Activated CD4-positive, alpha-beta T cell treated with anti-CD3 and anti-CD28 coated beads, Interleukin-2, amount 10 ng/mL, durations not matched to agents 24 days and 14 days (primary cell): ENCODE data around the gene LRRC63. TPM values are rescaled to one million over a fixed set of nuclear protein-coding genes. Genes with fewer than 3 reads are reported as not detected.
A peak's percentile ranks its signal among the peaks of the same experiment; 100 is the strongest.
"Not testable (repeated sequence)": the region's sequence is repeated elsewhere in the genome, so short reads cannot be mapped to it uniquely, and the experiment has no call there.

Source experiments
- DNase-seq: peaks from one replicate; pipeline ENCODE4 v3.0.0; 2022
- H3K27ac Mint-ChIP-seq: one replicate; pipeline ENCODE4 v1.8.0; 2022; ENCODE audit warnings: mild to moderate bottlenecking, mixed read lengths
- H3K27me3 Mint-ChIP-seq: one replicate; pipeline ENCODE4 v1.8.0; 2022; ENCODE audit warnings: mixed read lengths
- H3K36me3 Mint-ChIP-seq: one replicate; pipeline ENCODE4 v1.8.0; 2022; ENCODE audit warnings: low read depth, mild to moderate bottlenecking, mixed read lengths
- H3K4me1 Mint-ChIP-seq: one replicate; pipeline ENCODE4 v1.8.0; 2021; ENCODE audit warnings: mixed read lengths
- H3K4me3 Mint-ChIP-seq: one replicate; pipeline ENCODE4 v1.8.0; 2022; ENCODE audit warnings: mild to moderate bottlenecking, moderate library complexity, mixed read lengths
- H3K9me3 Mint-ChIP-seq: one replicate; pipeline ENCODE4 v1.8.0; 2021; ENCODE audit warnings: mixed read lengths
- intact Hi-C: fragments of 100-400 bp; cut with micrococcal nuclease; formaldehyde crosslinking; loops from one replicate; pipeline ENCODE4 v1.15.1; 2023
- total RNA-seq: library from RNA; stranded (reverse); gene quantifications from 2 replicates; pipeline ENCODE4 v1.2.3, GENCODE V29; 2022

The LRRC63 gene
- total RNA-seq = 0.26 and 0.40 TPM in 2 replicates

GRCh38 chr13:46211483-46212351 lies at the start of gene LRRC63:
TSS of gene LRRC63 (plus strand) at chr13:46211928. CDS start at chr13:46213035, 1,107 bp downstream.
- intact Hi-C loops = loop anchor here (1.0 to 5.0 kb wide), 5 partner anchors 9 to 111 kb away; partner anchors contain the start of gene LCP1
- H3K36me3 Mint-ChIP-seq = peaks cover 6% of the 10 kb centered on the region
- peak; percentile 97 for DNase-seq
- peak within 1 kb of the TSS; percentile 92 for H3K27ac Mint-ChIP-seq
- H3K4me1 Mint-ChIP-seq = peaks cover 25% of the 10 kb centered on the region
- peaks cover 2% of the 10 kb centered on the region for H3K27me3 Mint-ChIP-seq
- H3K4me3 Mint-ChIP-seq = peak within 1 kb of the TSS; percentile 86
- peaks cover 8% of the 10 kb centered on the region for H3K9me3 Mint-ChIP-seq

DNA sequence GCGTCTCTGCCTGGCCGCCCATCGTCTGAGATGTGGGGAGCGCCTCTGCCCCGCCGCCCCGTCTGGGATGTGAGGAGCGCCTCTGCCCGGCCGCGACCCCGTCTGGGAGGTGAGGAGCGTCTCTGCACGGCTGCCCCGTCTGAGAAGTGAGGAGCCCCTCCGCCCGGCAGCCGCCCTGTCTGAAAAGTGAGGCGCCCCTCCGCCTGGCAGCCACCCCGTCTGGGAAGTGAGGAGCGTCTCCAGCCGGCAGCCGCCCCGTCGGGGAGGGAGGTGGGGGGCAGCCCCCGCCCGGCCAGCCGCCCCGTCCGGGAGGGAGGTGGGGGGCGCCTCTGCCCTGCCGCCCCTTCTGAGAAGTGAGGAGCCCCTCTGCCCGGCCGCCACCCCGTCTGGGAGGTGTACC lies 49.0 kb upstream of the LRRC63 start:
- H3K4me1 Mint-ChIP-seq = peaks cover 67% of the 10 kb centered on the region
- DNase-seq, H3K27me3 Mint-ChIP-seq, H3K9me3 Mint-ChIP-seq: not testable (repeated sequence)
- intact Hi-C loops = loop anchor here (10.0 kb wide), 3 partner anchors 162 to 1248 kb away; no protein-coding TSS in a partner anchor
- peak overlapping the region; percentile 74 for H3K4me3 Mint-ChIP-seq
- H3K27ac Mint-ChIP-seq = peak overlapping the region; percentile 87
- H3K36me3 Mint-ChIP-seq = peaks cover 64% of the 10 kb centered on the region

DNA sequence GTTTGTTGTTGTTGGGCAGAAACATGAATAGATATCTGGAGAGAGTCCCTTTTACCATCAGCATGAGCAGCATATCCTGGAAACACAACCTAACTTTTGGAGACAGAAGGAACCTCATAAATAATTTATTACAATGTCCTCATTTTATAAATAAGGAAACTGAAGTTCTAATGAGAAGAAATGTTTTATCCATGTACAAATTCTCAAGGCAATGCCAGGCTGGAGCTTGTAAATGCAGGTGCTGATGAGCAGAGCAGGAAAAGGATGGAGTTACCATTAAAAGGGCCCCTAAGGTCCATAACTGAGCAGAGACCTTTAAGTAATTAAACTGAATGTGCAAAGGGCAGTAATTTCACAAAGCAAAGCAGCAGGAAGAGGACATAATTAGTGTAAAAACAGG lies 47.1 kb upstream of the LRRC63 start:
- peaks cover 76% of the 10 kb centered on the region for H3K4me1 Mint-ChIP-seq
- H3K27ac Mint-ChIP-seq = peak overlapping the region; percentile 85
- peak overlapping the region; percentile 62 for H3K4me3 Mint-ChIP-seq
- intact Hi-C loops = loop anchor here (1.0 to 10.0 kb wide), 8 partner anchors 9 to 1250 kb away; partner anchors contain the start of genes LCP1 and LRRC63
- no peaks in the 10 kb centered on the region for H3K9me3 Mint-ChIP-seq
- DNase-seq = no peak
- no peaks in the 10 kb centered on the region for H3K27me3 Mint-ChIP-seq
- peaks cover 57% of the 10 kb centered on the region for H3K36me3 Mint-ChIP-seq

- Mint-ChIP-seq H3K4me1 (peaks cover 76% of the 10 kb centered on the region), H3K27me3 (no peaks in the 10 kb centered on the region), H3K9me3 (no peaks in the 10 kb centered on the region), H3K4me3 (peak overlapping the region; percentile 61), H3K36me3 (peaks cover 55% of the 10 kb centered on the region), H3K27ac (peak overlapping the region; percentile 87)
- intact Hi-C loops = loop anchor here (1.0 to 10.0 kb wide), 8 partner anchors 8 to 1251 kb away; partner anchors contain the start of genes LCP1 and LRRC63
- DNase-seq = peak; percentile 71
Measured at GRCh38 chr13:46165485-46166223, 46.1 kb upstream of the LRRC63 start.

DNA sequence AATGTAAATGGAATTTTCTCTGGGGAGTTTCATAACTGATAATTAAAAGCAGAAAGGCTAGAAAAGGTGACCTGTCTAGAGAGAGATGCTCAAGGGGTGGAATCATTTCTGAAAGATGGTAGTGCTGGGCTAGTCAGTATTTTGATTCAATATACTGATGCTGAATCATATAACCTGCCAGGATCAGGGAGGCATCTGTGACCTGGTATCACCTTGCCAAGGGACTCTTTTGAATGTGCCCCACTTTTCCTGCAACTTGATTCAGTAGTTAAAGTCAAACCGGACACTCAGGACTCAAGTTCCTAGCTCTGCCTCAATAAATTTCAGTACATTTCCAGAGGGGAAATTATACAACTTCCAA lies 45.5 kb upstream of the LRRC63 start:
- intact Hi-C loops = loop anchor here (5.0 to 10.0 kb wide), 4 partner anchors 46 to 1251 kb away; partner anchors contain the start of gene LRRC63
- H3K27ac Mint-ChIP-seq = peak overlapping the region; percentile 87
- DNase-seq = peak; percentile 53
- H3K4me1 Mint-ChIP-seq = peaks cover 77% of the 10 kb centered on the region
- H3K4me3 Mint-ChIP-seq = peak overlapping the region; percentile 61
- H3K27me3 Mint-ChIP-seq = no peaks in the 10 kb centered on the region
- peaks cover 59% of the 10 kb centered on the region for H3K36me3 Mint-ChIP-seq
- no peaks in the 10 kb centered on the region for H3K9me3 Mint-ChIP-seq

GRCh38 chr13:46166947-46167610 lies 44.6 kb upstream of the LRRC63 start:
- peaks cover 54% of the 10 kb centered on the region for H3K36me3 Mint-ChIP-seq
- no peaks in the 10 kb centered on the region for H3K9me3 Mint-ChIP-seq
- H3K27ac Mint-ChIP-seq = peak overlapping the region; percentile 92
- no peaks in the 10 kb centered on the region for H3K27me3 Mint-ChIP-seq
- DNase-seq = peak; percentile 57
- intact Hi-C loops = loop anchor here (5.0 to 10.0 kb wide), 4 partner anchors 45 to 1252 kb away; partner anchors contain the start of gene LRRC63
- H3K4me1 Mint-ChIP-seq = peaks cover 76% of the 10 kb centered on the region
- peak overlapping the region; percentile 82 for H3K4me3 Mint-ChIP-seq

- peaks cover 83% of the 10 kb centered on the region for H3K4me1 Mint-ChIP-seq
- no peaks in the 10 kb centered on the region for H3K9me3 Mint-ChIP-seq
- H3K27ac Mint-ChIP-seq = peak overlapping the region; percentile 92
- H3K4me3 Mint-ChIP-seq = peak overlapping the region; percentile 82
- peak; percentile 76 for DNase-seq
- intact Hi-C loops = loop anchor here (1.0 to 10.0 kb wide), 5 partner anchors 8 to 1254 kb away; partner anchors contain the start of gene LRRC63
- no peaks in the 10 kb centered on the region for H3K27me3 Mint-ChIP-seq
- peaks cover 56% of the 10 kb centered on the region for H3K36me3 Mint-ChIP-seq
Measured at GRCh38 chr13:46168341-46168740, 43.4 kb upstream of the LRRC63 start.

DNA sequence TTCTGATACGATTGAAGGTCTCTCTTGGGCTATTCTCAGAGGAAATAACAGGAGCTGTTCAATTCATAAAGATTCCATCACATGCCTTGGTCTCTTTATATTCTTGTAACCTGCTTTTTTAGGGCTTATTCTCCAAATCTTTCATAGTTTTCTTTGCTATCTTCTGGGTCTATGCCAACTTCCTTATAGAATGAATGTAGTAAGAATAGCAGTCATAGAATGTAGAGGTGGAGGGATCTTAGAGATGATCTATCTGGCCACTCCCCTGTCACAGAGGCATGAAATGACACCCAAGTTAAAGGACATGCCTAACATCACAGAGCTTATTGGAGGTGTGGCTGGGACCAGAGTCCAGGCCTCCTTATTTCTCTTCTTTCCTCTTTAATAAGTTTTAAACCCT lies 42.9 kb upstream of the LRRC63 start:
- intact Hi-C loops = loop anchor here (1.0 to 10.0 kb wide), 5 partner anchors 8 to 1254 kb away; partner anchors contain the start of gene LRRC63
- peaks cover 59% of the 10 kb centered on the region for H3K36me3 Mint-ChIP-seq
- peak overlapping the region; percentile 92 for H3K27ac Mint-ChIP-seq
- H3K27me3 Mint-ChIP-seq = no peaks in the 10 kb centered on the region
- no peaks in the 10 kb centered on the region for H3K9me3 Mint-ChIP-seq
- peak overlapping the region; percentile 82 for H3K4me3 Mint-ChIP-seq
- peaks cover 87% of the 10 kb centered on the region for H3K4me1 Mint-ChIP-seq
- DNase-seq = no peak

GRCh38 chr13:46169758-46170157 lies 42.0 kb upstream of the LRRC63 start:
- peak; percentile 58 for DNase-seq
- H3K36me3 Mint-ChIP-seq = peaks cover 55% of the 10 kb centered on the region
- peaks cover 82% of the 10 kb centered on the region for H3K4me1 Mint-ChIP-seq

GRCh38 chr13:46170268-46170667 lies 41.5 kb upstream of the LRRC63 start:
- H3K4me1 Mint-ChIP-seq = peaks cover 84% of the 10 kb centered on the region
- H3K27ac Mint-ChIP-seq = peak overlapping the region; percentile 92
- no peaks in the 10 kb centered on the region for H3K9me3 Mint-ChIP-seq
- no peak for DNase-seq
- peaks cover 55% of the 10 kb centered on the region for H3K36me3 Mint-ChIP-seq
- no peaks in the 10 kb centered on the region for H3K27me3 Mint-ChIP-seq
- H3K4me3 Mint-ChIP-seq = peak overlapping the region; percentile 82
- intact Hi-C loops = no loop called here

More at GRCh38 chr13:46169758-46170157, 42.0 kb upstream of the LRRC63 start:
- Mint-ChIP-seq H3K4me3 (peak overlapping the region; percentile 82), H3K9me3 (no peaks in the 10 kb centered on the region), H3K27ac (peak overlapping the region; percentile 92), H3K27me3 (no peaks in the 10 kb centered on the region)
- intact Hi-C loops = loop anchor here (5.0 to 10.0 kb wide), 4 partner anchors 43 to 1255 kb away; partner anchors contain the start of gene LRRC63

DNA sequence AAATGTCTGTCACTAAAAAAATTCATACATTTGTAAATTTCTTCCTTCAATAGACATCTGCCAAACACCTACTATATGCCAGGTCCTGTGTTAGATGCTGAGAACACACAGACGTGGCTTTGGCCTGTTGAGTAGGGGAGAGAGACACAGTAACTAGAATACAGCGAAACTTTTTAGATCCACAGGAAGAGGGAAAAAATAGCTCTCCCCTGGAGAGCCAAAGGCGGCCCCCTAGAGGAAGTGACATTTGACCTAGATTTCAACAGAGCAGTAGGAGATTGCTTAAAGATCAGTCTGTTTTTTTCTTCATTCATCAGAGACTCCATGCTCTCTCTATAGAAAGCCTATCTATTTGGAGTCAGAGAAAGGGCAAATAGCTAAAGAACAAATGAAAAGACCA lies 41.0 kb upstream of the LRRC63 start:
- H3K36me3 Mint-ChIP-seq = peaks cover 60% of the 10 kb centered on the region

DNA sequence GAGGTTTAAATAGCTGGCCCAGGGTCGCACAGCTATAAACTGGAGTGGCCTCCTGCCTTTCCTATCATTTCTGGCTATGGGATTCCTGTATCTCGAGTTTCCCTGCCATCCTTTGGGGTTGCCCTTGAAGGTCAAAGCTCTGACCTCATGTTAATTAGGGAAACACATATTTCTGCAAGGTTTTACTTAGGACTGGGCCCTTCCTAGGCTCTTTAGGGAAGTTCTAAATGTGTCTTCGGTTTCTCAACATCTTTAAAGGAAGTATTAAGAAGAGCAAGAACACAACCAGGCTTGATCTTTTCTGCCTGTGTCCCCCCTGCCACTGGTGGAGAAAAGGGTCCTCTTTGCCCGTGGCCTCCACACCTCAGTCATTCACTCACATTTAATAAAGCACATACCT lies 40.5 kb upstream of the LRRC63 start:
- Mint-ChIP-seq H3K27me3 (no peaks in the 10 kb centered on the region), H3K4me3 (peak overlapping the region; percentile 82), H3K27ac (peak overlapping the region; percentile 92), H3K4me1 (peaks cover 86% of the 10 kb centered on the region), H3K36me3 (peaks cover 63% of the 10 kb centered on the region), H3K9me3 (no peaks in the 10 kb centered on the region)
- intact Hi-C loops = no loop called here
- no peak for DNase-seq

More for the DNA sequence above, 41.0 kb upstream of the LRRC63 start:
- H3K9me3 Mint-ChIP-seq = no peaks in the 10 kb centered on the region
- no peaks in the 10 kb centered on the region for H3K27me3 Mint-ChIP-seq
- DNase-seq = peak; percentile 76
- H3K4me1 Mint-ChIP-seq = peaks cover 86% of the 10 kb centered on the region
- peak overlapping the region; percentile 82 for H3K4me3 Mint-ChIP-seq
- H3K27ac Mint-ChIP-seq = peak overlapping the region; percentile 92
- intact Hi-C loops = no loop called here

DNA sequence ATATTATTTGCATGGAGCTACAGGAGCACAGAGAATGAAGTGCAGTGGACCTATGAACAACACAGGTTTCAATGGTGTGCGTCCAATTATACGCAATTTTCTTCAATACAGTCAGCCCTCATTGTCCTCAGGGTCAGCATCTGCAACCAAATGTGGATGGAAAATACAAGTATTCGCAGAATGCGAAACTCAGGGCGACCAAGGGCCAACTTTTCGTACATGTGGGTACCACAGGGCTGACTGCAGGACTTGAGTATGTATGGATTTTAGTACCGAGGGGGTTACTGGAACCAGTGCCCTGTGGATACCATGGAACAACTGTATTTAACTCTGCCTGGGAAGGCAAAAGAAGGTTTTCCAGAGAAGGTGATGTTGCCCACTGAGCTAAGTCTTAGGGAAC lies 40.0 kb upstream of the LRRC63 start:
- peaks cover 66% of the 10 kb centered on the region for H3K36me3 Mint-ChIP-seq
- H3K4me1 Mint-ChIP-seq = peaks cover 85% of the 10 kb centered on the region
- intact Hi-C loops = no loop called here
- H3K27ac Mint-ChIP-seq = peak overlapping the region; percentile 94
- H3K27me3 Mint-ChIP-seq = no peaks in the 10 kb centered on the region
- H3K9me3 Mint-ChIP-seq = no peaks in the 10 kb centered on the region
- peak overlapping the region; percentile 82 for H3K4me3 Mint-ChIP-seq
- no peak for DNase-seq
